DOHH2 (cell line): ENCODE results near the gene MYLIP.

Experiments
- H3F3A ChIP-seq: fragments of 200-600 bp; sonication (generic), shearing (Covaris generic); 2 replicates; pipeline ENCODE4 v1.6.0; 2016; ENCODE audit warnings: antibody characterized with exemption, mild to moderate bottlenecking; ENCODE audit not compliant: control insufficient read depth, insufficient read depth
- H3K27ac ChIP-seq: fragments of 200-600 bp; sonication (generic); 2 replicates; pipeline ENCODE4 v1.5.1; 2014; ENCODE audit warnings: low read depth, mild to moderate bottlenecking, low read length, moderate library complexity
- H3K27me3 ChIP-seq: fragments of 200-600 bp; sonication (generic); 2 replicates; pipeline ENCODE4 v1.6.1; 2014; ENCODE audit warnings: mild to moderate bottlenecking, low read length, mixed read lengths; ENCODE audit not compliant: control insufficient read depth
- H3K36me3 ChIP-seq: fragments of 200-600 bp; sonication (generic); 2 replicates; pipeline ENCODE4 v1.6.1; 2014; ENCODE audit warnings: mild to moderate bottlenecking, low read length, moderate library complexity, mixed read lengths; ENCODE audit not compliant: control insufficient read depth
- H3K4me1 ChIP-seq: fragments of 200-600 bp; sonication (generic); 2 replicates; pipeline ENCODE4 v1.6.1; 2014; ENCODE audit warnings: mild to moderate bottlenecking, low read length, mixed read lengths; ENCODE audit not compliant: control insufficient read depth
- H3K4me2 ChIP-seq: fragments of 200-600 bp; sonication (generic); 2 replicates; pipeline ENCODE4 v1.6.0; 2014; ENCODE audit warnings: mild to moderate bottlenecking, low read length, moderate library complexity
- H3K4me3 ChIP-seq: fragments of 200-600 bp; sonication (generic); 2 replicates; pipeline ENCODE4 v1.5.1; 2014; ENCODE audit warnings: mild to moderate bottlenecking, low read length, mixed read lengths
- H3K79me2 ChIP-seq: fragments of 200-600 bp; sonication (generic); 2 replicates; pipeline ENCODE4 v1.6.1; 2014; ENCODE audit warnings: mild to moderate bottlenecking, low read length, mixed read lengths; ENCODE audit not compliant: control insufficient read depth
- H3K9me2 ChIP-seq: fragments of 200-600 bp; sonication (generic); replicated peaks from 2 replicates; pipeline ENCODE4 v1.6.1; 2014; ENCODE audit warnings: mild to moderate bottlenecking, low read length, mixed read lengths; ENCODE audit not compliant: control insufficient read depth
- H3K9me3 ChIP-seq: fragments of 200-600 bp; sonication (generic); 2 replicates; pipeline ENCODE4 v1.6.1; 2014; ENCODE audit warnings: antibody characterized with exemption, low read length, mixed read lengths; ENCODE audit not compliant: control insufficient read depth, insufficient read depth
- H4K20me1 ChIP-seq: fragments of 200-600 bp; sonication (generic); 2 replicates; pipeline ENCODE4 v1.6.0; 2014; ENCODE audit warnings: low read depth, mild to moderate bottlenecking, antibody characterized with exemption, low read length, moderate library complexity; ENCODE audit not compliant: control insufficient read depth, insufficient read depth
- CTCF ChIP-seq: fragments of 200-600 bp; sonication (generic); IDR thresholded peaks from one replicate; pipeline ENCODE4 v1.5.1; 2014; ENCODE audit warnings: antibody characterized with exemption, mild to moderate bottlenecking, low read depth, low read length; ENCODE audit not compliant: poor library complexity, severe bottlenecking
- EZH2phosphoT487 ChIP-seq: fragments of 200-600 bp; sonication (generic); IDR thresholded peaks from 2 replicates; pipeline ENCODE4 v1.6.1; 2017; ENCODE audit warnings: borderline replicate concordance, mild to moderate bottlenecking, antibody characterized with exemption, low read length, moderate library complexity, mixed read lengths

Gene MYLIP

GRCh38 chr6:16126056-16126455, 2.8 kb upstream of the MYLIP start:
- H3K36me3 ChIP-seq: peaks cover 18% of the 10 kb centered on the region
- H3K4me2 ChIP-seq: no peak overlapping the region
- peaks cover 22% of the 10 kb centered on the region for H3K79me2 ChIP-seq
- H3F3A ChIP-seq: no peaks in the 10 kb centered on the region
- no peak overlapping the region for H3K27ac ChIP-seq
- H3K4me3 ChIP-seq: no peak overlapping the region
- H3K9me2 ChIP-seq: no peaks in the 10 kb centered on the region
- H3K9me3 ChIP-seq: no peaks in the 10 kb centered on the region
- H4K20me1 ChIP-seq: peaks cover 11% of the 10 kb centered on the region
- H3K27me3 ChIP-seq: peaks cover 24% of the 10 kb centered on the region
- peaks cover 18% of the 10 kb centered on the region for H3K4me1 ChIP-seq
- TF ChIP-seq EZH2phosphoT487 (no peak), CTCF (no peak)

GRCh38 chr6:16126861-16127260, 2.0 kb upstream of the MYLIP start:
- Histone ChIP-seq H4K20me1 (peaks cover 19% of the 10 kb centered on the region), H3K27me3 (peaks cover 21% of the 10 kb centered on the region), H3K36me3 (peaks cover 26% of the 10 kb centered on the region), H3K9me2 (no peaks in the 10 kb centered on the region), H3K27ac (no peak overlapping the region), H3K4me3 (no peak overlapping the region), H3K9me3 (no peaks in the 10 kb centered on the region), H3K79me2 (peaks cover 30% of the 10 kb centered on the region), H3K4me1 (peaks cover 26% of the 10 kb centered on the region), H3K4me2 (no peak overlapping the region), H3F3A (no peaks in the 10 kb centered on the region)
- TF ChIP-seq EZH2phosphoT487: no peak
- TF ChIP-seq CTCF: no peak

- H4K20me1 ChIP-seq: peaks cover 25% of the 10 kb centered on the region
- no peak overlapping the region for H3K4me2 ChIP-seq
- H3K9me2 ChIP-seq: no peaks in the 10 kb centered on the region
- peaks cover 16% of the 10 kb centered on the region for H3K27me3 ChIP-seq
- H3K4me1 ChIP-seq: peaks cover 32% of the 10 kb centered on the region
- no peaks in the 10 kb centered on the region for H3F3A ChIP-seq
- H3K4me3 ChIP-seq: no peak overlapping the region
- H3K36me3 ChIP-seq: peaks cover 32% of the 10 kb centered on the region
- no peaks in the 10 kb centered on the region for H3K9me3 ChIP-seq
- peaks cover 36% of the 10 kb centered on the region for H3K79me2 ChIP-seq
- TF ChIP-seq CTCF (no peak), EZH2phosphoT487 (no peak)
- H3K27ac ChIP-seq: no peak overlapping the region
Measured at GRCh38 chr6:16127471-16127870, 1.4 kb upstream of the MYLIP start.
